ENCODE results near the gene RXRB.

The RXRB gene

DNA sequence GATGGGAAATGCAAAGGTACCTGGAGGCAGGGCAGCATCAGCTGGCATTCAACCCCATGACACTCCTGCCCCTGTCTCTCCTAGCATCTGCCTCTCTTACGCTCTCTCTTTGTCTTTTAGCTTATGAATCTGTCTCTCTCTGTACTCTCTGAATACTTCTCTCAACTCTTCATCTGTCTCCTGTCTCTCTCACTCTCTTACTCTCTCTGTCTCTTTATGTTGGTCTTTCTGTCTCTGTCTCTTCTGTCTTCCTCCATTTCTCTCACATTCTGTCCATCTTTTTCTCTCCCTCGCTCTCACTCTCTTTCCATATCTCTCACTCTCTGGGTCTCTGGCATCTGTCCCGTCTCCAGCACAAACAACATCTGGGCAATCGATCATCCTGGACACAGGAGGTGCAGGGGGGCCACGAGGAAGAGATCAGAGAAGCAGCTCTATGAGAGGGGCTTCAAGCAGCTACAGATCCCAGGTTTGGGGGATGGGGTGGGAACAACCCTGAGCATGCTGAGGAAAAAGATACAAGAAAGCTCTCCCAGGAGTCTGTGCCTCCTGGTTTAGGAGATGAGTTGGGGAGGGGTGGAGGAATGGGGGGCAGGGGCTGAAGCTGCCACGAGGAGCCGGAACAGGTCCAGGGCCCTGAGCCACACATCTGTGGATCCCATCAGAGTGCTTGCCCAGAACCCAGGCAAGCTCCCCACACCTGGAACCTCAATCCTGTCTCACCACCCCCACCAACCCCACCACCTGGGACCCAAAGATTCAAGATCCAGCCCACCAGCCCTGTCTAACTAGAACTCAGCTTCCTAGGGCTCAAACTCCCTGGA is 10.6 kb downstream of the RXRB start:
- TF ChIP-seq, protein P1, sequence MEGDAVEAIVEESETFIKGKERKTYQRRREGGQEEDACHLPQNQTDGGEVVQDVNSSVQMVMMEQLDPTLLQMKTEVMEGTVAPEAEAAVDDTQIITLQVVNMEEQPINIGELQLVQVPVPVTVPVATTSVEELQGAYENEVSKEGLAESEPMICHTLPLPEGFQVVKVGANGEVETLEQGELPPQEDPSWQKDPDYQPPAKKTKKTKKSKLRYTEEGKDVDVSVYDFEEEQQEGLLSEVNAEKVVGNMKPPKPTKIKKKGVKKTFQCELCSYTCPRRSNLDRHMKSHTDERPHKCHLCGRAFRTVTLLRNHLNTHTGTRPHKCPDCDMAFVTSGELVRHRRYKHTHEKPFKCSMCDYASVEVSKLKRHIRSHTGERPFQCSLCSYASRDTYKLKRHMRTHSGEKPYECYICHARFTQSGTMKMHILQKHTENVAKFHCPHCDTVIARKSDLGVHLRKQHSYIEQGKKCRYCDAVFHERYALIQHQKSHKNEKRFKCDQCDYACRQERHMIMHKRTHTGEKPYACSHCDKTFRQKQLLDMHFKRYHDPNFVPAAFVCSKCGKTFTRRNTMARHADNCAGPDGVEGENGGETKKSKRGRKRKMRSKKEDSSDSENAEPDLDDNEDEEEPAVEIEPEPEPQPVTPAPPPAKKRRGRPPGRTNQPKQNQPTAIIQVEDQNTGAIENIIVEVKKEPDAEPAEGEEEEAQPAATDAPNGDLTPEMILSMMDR (IDR thresholded peaks at IDR 0.05; ENCODE audit: insufficient read depth, low read length) = no peak
- no peak for TF ChIP-seq POLR2AphosphoS5 (IDR thresholded peaks at IDR 0.05; ENCODE audit: low read depth)
- no peak for TF ChIP-seq SPI1 (IDR thresholded peaks at IDR 0.05; ENCODE audit: borderline replicate concordance, low read depth)
- no peak for TF ChIP-seq GABPA (IDR thresholded peaks at IDR 0.05; ENCODE audit: low read depth)
- TF ChIP-seq, protein P2, sequence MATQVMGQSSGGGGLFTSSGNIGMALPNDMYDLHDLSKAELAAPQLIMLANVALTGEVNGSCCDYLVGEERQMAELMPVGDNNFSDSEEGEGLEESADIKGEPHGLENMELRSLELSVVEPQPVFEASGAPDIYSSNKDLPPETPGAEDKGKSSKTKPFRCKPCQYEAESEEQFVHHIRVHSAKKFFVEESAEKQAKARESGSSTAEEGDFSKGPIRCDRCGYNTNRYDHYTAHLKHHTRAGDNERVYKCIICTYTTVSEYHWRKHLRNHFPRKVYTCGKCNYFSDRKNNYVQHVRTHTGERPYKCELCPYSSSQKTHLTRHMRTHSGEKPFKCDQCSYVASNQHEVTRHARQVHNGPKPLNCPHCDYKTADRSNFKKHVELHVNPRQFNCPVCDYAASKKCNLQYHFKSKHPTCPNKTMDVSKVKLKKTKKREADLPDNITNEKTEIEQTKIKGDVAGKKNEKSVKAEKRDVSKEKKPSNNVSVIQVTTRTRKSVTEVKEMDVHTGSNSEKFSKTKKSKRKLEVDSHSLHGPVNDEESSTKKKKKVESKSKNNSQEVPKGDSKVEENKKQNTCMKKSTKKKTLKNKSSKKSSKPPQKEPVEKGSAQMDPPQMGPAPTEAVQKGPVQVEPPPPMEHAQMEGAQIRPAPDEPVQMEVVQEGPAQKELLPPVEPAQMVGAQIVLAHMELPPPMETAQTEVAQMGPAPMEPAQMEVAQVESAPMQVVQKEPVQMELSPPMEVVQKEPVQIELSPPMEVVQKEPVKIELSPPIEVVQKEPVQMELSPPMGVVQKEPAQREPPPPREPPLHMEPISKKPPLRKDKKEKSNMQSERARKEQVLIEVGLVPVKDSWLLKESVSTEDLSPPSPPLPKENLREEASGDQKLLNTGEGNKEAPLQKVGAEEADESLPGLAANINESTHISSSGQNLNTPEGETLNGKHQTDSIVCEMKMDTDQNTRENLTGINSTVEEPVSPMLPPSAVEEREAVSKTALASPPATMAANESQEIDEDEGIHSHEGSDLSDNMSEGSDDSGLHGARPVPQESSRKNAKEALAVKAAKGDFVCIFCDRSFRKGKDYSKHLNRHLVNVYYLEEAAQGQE (IDR thresholded peaks at IDR 0.05; ENCODE audit: insufficient replicate concordance, low read depth) = no peak
- no peak overlapping the region for H3K27ac ChIP-seq (replicated peaks)
- H3K4me3 ChIP-seq (replicated peaks; ENCODE audit: insufficient read depth, low read length) = no peak overlapping the region
- no peak for DNase-seq (ENCODE audit: low read depth in 1 of 2, low spot score in 1 of 2)
- H3K27me3 ChIP-seq (ENCODE audit: insufficient read depth, poor library complexity, severe bottlenecking) = peaks cover 19% of the 10 kb centered on the region

DNA sequence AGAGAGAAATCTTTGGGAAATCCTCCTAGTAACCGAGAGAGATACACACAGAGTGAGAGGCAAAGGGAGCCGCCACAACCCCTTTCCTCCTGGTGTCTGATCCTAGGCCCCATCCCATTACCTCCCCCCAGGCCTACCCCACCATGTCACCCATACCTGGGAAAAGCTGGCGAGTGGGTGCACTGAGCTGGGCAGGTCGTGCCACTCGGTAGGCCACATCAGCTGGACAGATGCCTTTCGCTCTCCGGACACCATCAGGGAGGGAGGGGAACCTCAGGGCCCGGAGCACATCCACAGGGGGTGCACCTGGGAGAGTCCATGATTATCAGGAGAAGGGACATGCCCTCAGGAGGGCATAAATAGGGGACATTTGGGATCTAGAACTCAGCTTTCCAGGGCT is 11.3 kb downstream of the RXRB start:
- H3K27ac ChIP-seq (replicated peaks) = no peak overlapping the region
- TF ChIP-seq, protein P1 (IDR thresholded peaks at IDR 0.05; ENCODE audit: insufficient read depth, low read length) = no peak
- TF ChIP-seq, protein P2 (IDR thresholded peaks at IDR 0.05; ENCODE audit: insufficient replicate concordance, low read depth) = no peak
- no peak for TF ChIP-seq SPI1 (IDR thresholded peaks at IDR 0.05; ENCODE audit: borderline replicate concordance, low read depth)
- no peak for TF ChIP-seq POLR2AphosphoS5 (IDR thresholded peaks at IDR 0.05; ENCODE audit: low read depth)
- TF ChIP-seq GABPA (IDR thresholded peaks at IDR 0.05; ENCODE audit: low read depth) = no peak
- DNase-seq (ENCODE audit: low read depth in 1 of 2, low spot score in 1 of 2) = no peak
- no peak overlapping the region for H3K4me3 ChIP-seq (replicated peaks; ENCODE audit: insufficient read depth, low read length)
- H3K27me3 ChIP-seq (ENCODE audit: insufficient read depth, poor library complexity, severe bottlenecking) = peaks cover 19% of the 10 kb centered on the region

DNA sequence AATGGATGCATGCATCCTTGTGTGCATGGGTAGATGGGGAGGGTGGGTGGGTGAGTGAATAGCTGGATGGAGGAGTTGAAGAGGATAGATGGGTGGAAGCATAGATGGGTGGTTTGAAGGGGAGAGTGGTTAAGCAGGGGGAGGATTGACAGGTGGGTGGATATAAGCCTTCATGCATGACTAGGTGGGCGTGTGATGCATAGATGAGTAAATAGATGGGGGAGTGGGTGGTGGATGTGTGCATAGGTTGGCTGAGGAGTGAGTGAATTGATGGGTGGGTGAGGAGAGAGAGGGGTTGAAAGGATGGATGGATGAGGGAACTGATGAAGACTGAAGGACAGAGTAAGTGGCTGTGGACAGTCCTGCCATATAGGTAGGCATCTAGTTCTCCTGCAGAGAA is 12.7 kb downstream of the RXRB start:
- DNase-seq (ENCODE audit: low read depth in 1 of 2, low spot score in 1 of 2) = no peak
- H3K27me3 ChIP-seq (ENCODE audit: insufficient read depth, poor library complexity, severe bottlenecking) = peaks cover 17% of the 10 kb centered on the region
- H3K4me3 ChIP-seq (replicated peaks; ENCODE audit: insufficient read depth, low read length) = no peak overlapping the region
- H3K27ac ChIP-seq (replicated peaks) = no peak overlapping the region
- TF ChIP-seq, protein P1 (IDR thresholded peaks at IDR 0.05; ENCODE audit: insufficient read depth, low read length) = no peak
- TF ChIP-seq GABPA (IDR thresholded peaks at IDR 0.05; ENCODE audit: low read depth) = no peak
- no peak for TF ChIP-seq POLR2AphosphoS5 (IDR thresholded peaks at IDR 0.05; ENCODE audit: low read depth)
- TF ChIP-seq, protein P2 (IDR thresholded peaks at IDR 0.05; ENCODE audit: insufficient replicate concordance, low read depth) = no peak
- no peak for TF ChIP-seq SPI1 (IDR thresholded peaks at IDR 0.05; ENCODE audit: borderline replicate concordance, low read depth)

All from HL-60 (cell line).